C4-2B (cell line): ENCODE measurements around the gene KAT6B.

Source experiments
- CTCF ChIP-seq: fragments of 450-650 bp; conservative IDR thresholded peaks from 2 replicates; pipeline ENCODE4 v1.5.1; 2017; ENCODE audit warnings: mild to moderate bottlenecking
- ZFX ChIP-seq: fragments of 450-650 bp; IDR thresholded peaks from 2 replicates; pipeline ENCODE4 v1.6.1; 2017

GRCh38 chr10:74869635-74870034 is 43.2 kb downstream of the KAT6B start:
- TF ChIP-seq CTCF (no peak), ZFX (no peak)
